Ishikawa (cell line): ENCODE results near the gene MB.

Source experiments
- CEBPB ChIP-seq: IDR thresholded peaks from 2 replicates; pipeline ENCODE4 v1.6.1; 2012
- CREB1 ChIP-seq: IDR thresholded peaks from 2 replicates; pipeline ENCODE4 v1.6.1; 2012; ENCODE audit warnings: low read depth
- EGR1 ChIP-seq: IDR thresholded peaks from 2 replicates; pipeline ENCODE4 v1.6.1; 2012
- EP300 ChIP-seq: IDR thresholded peaks from 2 replicates; pipeline ENCODE4 v1.6.1; 2012; ENCODE audit warnings: borderline replicate concordance
- FOXM1 ChIP-seq: IDR thresholded peaks from 2 replicates; pipeline ENCODE4 v1.6.1; 2012; ENCODE audit warnings: low read depth, borderline replicate concordance
- NFIC ChIP-seq: IDR thresholded peaks from 2 replicates; pipeline ENCODE4 v1.6.1; 2012
- RAD21 ChIP-seq: IDR thresholded peaks from 2 replicates; pipeline ENCODE4 v1.6.1; 2012; ENCODE audit warnings: low read depth
- TAF1 ChIP-seq: IDR thresholded peaks from 2 replicates; pipeline ENCODE4 v1.6.1; 2012; ENCODE audit warnings: low read depth, mild to moderate bottlenecking
- TCF12 ChIP-seq: IDR thresholded peaks from 2 replicates; pipeline ENCODE4 v1.6.1; 2012; ENCODE audit warnings: low read depth
- TEAD4 ChIP-seq: IDR thresholded peaks from 2 replicates; pipeline ENCODE4 v1.6.1; 2012
- YY1 ChIP-seq: IDR thresholded peaks from 2 replicates; pipeline ENCODE4 v1.6.1; 2012; ENCODE audit warnings: low read depth
- ZBTB7A ChIP-seq: IDR thresholded peaks from 2 replicates; pipeline ENCODE4 v1.6.1; 2012; ENCODE audit warnings: low read depth
- TF ChIP-seq, protein P1 (sequence below): IDR thresholded peaks from 2 replicates; pipeline ENCODE4 v1.6.1; 2012
- TF ChIP-seq, protein P2 (sequence below): IDR thresholded peaks from 2 replicates; pipeline ENCODE4 v1.6.1; 2012; ENCODE audit warnings: low read depth, mild to moderate bottlenecking
- TF ChIP-seq, protein P3 (sequence below): IDR thresholded peaks from 2 replicates; pipeline ENCODE4 v1.6.1; 2012

Gene MB

DNA sequence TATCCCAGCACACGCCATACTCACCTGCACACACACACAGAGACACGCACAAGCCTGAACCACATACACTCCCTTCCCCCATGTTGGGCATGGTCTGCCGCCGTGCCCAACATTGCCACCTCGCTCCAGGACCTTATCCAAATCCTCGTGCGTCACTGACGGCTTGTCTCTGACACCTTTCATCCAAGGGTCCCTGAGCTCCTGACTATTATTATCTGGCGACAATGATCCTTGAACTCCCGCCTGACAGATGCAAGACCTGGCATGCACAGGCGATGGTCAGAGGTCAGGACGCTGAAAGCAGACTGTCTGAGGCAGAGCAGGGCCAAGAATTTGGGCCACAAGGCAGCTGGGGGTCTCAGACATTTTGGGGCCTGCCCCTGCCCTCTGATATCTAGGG, 4.2 kb downstream of the MB start:
- no peak for TF ChIP-seq RAD21
- no peak for TF ChIP-seq EGR1
- no peak for TF ChIP-seq NFIC
- TF ChIP-seq, protein P1, sequence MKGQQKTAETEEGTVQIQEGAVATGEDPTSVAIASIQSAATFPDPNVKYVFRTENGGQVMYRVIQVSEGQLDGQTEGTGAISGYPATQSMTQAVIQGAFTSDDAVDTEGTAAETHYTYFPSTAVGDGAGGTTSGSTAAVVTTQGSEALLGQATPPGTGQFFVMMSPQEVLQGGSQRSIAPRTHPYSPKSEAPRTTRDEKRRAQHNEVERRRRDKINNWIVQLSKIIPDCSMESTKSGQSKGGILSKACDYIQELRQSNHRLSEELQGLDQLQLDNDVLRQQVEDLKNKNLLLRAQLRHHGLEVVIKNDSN = no peak
- TF ChIP-seq EP300 = no peak
- TF ChIP-seq CREB1 = no peak
- TF ChIP-seq, protein P2, sequence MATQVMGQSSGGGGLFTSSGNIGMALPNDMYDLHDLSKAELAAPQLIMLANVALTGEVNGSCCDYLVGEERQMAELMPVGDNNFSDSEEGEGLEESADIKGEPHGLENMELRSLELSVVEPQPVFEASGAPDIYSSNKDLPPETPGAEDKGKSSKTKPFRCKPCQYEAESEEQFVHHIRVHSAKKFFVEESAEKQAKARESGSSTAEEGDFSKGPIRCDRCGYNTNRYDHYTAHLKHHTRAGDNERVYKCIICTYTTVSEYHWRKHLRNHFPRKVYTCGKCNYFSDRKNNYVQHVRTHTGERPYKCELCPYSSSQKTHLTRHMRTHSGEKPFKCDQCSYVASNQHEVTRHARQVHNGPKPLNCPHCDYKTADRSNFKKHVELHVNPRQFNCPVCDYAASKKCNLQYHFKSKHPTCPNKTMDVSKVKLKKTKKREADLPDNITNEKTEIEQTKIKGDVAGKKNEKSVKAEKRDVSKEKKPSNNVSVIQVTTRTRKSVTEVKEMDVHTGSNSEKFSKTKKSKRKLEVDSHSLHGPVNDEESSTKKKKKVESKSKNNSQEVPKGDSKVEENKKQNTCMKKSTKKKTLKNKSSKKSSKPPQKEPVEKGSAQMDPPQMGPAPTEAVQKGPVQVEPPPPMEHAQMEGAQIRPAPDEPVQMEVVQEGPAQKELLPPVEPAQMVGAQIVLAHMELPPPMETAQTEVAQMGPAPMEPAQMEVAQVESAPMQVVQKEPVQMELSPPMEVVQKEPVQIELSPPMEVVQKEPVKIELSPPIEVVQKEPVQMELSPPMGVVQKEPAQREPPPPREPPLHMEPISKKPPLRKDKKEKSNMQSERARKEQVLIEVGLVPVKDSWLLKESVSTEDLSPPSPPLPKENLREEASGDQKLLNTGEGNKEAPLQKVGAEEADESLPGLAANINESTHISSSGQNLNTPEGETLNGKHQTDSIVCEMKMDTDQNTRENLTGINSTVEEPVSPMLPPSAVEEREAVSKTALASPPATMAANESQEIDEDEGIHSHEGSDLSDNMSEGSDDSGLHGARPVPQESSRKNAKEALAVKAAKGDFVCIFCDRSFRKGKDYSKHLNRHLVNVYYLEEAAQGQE = no peak
- no peak for TF ChIP-seq ZBTB7A
- TF ChIP-seq, protein P3, sequence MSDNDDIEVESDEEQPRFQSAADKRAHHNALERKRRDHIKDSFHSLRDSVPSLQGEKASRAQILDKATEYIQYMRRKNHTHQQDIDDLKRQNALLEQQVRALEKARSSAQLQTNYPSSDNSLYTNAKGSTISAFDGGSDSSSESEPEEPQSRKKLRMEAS = no peak
- no peak for TF ChIP-seq YY1

DNA sequence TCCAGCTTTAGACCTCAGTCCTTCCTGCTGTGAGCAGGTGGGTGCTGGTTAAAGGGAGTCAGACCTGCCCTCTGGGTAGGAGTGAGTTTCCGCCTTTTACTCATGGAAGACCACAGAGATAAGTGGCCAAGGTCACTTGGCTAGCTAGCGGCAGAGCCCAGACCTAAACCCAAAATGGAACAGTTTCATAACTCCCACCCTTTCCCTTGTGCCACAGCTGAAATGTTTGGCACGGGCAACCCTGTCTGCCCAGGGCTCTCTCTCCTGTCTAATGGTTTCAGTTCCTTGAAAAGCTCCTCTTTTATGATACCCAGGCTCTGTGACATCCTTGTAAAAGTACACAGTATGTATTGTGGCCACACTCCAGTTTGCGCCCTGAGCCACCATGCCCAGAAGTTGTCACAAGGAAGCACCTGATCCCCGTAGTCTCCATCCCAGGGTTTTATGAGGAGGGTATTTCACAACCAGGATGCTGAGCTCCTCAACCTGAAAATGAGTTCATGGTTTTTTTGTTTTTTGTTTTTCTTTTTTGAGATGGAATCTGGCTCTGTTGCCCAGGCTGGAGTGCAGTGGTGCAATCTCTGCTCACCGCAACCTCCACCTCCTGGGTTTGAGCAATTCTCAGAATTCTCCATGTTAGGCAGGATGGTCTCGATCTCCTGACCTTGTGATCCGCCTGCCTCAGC, 5.1 kb downstream of the MB start:
- TF ChIP-seq TEAD4 = no peak
- TF ChIP-seq CEBPB = no peak
- no peak for TF ChIP-seq TCF12
- TF ChIP-seq CREB1 = no peak
- TF ChIP-seq EP300 = no peak
- no peak for TF ChIP-seq EGR1
- TF ChIP-seq YY1 = no peak
- TF ChIP-seq, protein P2 = no peak
- no peak for TF ChIP-seq NFIC
- TF ChIP-seq, protein P3 = no peak
- TF ChIP-seq ZBTB7A = no peak
- TF ChIP-seq RAD21 = no peak
- TF ChIP-seq, protein P1 = no peak
- no peak for TF ChIP-seq TAF1
- no peak for TF ChIP-seq FOXM1

DNA sequence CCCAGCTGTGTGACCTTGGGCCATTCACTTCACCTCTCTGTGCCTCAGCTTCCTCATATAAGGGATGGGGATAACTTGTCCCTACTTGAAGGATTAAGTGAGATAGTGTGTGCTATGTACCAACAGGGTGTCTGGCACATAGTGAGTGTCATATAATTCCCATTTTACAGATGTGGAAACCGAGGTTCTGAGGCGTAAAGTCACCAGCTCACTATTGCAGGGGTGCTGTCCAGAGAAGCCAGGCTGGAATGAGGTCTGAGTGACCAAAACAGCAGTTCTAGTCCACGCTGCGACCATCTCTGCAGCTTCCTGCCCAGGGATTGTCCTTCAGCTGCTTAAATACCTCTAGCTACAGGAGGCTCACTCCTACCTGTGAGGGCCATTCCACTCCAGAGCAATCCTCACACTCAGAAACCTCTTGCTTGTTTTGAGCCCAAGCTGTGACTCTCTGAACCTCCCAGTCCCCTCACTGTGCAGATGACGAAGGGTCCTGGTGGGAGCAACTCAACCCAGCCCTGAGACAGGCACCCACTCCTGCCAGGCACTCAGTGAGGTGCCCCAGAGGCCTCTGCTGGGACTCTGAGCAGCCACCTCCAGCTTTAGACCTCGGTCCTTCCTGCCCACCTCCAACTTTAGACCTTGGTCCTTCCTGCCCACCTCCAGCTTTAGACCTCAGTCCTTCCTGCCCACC, 5.8 kb downstream of the MB start:
- TF ChIP-seq YY1 = no peak
- TF ChIP-seq EP300 = no peak
- TF ChIP-seq CREB1 = no peak
- no peak for TF ChIP-seq TCF12
- TF ChIP-seq NFIC = no peak

DNA sequence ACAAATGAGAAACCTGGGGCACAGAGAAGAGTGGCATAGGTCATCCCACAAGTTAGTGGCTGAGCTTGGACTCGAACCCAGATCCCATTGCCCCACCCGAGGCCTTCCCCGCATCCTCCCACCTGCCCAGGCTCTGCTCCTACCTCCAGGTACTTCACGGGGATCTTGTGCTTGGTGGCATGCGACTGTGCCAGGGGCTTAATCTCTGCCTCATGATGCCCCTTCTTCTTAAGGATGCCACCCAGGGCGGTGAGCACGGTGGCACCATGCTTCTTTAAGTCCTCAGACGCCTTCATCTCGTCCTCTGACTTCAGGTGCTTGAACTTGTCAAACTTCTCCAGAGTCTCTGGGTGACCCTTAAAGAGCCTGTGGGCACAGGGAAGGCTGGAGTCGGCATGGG, 6.4 kb downstream of the MB start:
- TF ChIP-seq RAD21 = no peak

DNA sequence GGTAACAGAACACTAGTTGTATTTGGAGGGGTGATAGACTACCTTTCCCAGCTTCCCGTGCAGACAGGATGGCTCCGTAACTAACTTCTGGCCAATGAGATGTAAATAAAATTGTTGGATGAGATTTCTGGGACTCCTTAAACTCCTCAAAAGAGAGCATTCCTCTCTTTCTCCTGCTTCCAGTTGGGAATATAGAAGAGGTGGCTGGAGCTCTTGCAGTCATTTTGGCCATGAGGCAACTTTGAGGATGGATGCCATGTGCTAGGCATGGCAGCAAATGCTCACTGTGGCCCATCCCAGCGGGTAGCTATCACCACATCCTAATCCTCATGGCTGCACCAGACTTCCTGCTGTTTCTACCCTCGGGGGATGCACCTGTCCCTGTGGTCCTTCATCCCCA, 7.4 kb downstream of the MB start:
- TF ChIP-seq YY1 (no peak), RAD21 (no peak), ZBTB7A (no peak), CREB1 (no peak), NFIC (no peak), TEAD4 (no peak)
- TF ChIP-seq, protein P2 = no peak
